GM19328 (cell line): ENCODE results near the gene BHLHE40.

Experiments used
- ATAC-seq: cut with Tn5 transposase; IDR thresholded peaks from one replicate; pipeline ENCODE4 v1.9.1; 2021; ENCODE audit warnings: mild to moderate bottlenecking, moderate library complexity; ENCODE audit not compliant: unreplicated experiment

The BHLHE40 gene

DNA sequence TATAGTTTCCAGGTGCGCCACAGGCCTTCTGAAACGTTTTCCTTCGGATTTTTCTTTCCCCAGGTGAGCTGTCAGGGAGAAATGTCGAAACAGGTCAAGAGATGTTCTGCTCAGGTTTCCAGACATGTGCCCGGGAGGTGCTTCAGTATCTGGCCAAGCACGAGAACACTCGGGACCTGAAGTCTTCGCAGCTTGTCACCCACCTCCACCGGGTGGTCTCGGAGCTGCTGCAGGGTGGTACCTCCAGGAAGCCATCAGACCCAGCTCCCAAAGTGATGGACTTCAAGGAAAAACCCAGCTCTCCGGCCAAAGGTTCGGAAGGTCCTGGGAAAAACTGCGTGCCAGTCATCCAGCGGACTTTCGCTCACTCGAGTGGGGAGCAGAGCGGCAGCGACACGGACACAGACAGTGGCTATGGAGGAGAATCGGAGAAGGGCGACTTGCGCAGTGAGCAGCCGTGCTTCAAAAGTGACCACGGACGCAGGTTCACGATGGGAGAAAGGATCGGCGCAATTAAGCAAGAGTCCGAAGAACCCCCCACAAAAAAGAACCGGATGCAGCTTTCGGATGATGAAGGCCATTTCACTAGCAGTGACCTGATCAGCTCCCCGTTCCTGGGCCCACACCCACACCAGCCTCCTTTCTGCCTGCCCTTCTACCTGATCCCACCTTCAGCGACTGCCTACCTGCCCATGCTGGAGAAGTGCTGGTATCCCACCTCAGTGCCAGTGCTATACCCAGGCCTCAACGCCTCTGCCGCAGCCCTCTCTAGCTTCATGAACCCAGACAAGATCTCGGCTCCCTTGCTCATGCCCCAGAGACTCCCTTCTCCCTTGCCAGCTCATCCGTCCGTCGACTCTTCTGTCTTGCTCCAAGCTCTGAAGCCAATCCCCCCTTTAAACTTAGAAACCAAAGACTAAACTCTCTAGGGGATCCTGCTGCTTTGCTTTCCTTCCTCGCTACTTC, 3.8 kb downstream of the BHLHE40 start:
- no peak for ATAC-seq

- ATAC-seq: peak; percentile 56
These were observed 4.7 kb downstream of the BHLHE40 start for GRCh38 chr3:4983739-4984510.

GRCh38 chr3:4984511-4984864, 5.3 kb downstream of the BHLHE40 start:
- no peak for ATAC-seq

- ATAC-seq: no peak
These were observed 6.3 kb downstream of the BHLHE40 start for GRCh38 chr3:4985330-4986174.

GRCh38 chr3:4986175-4986781, 7.0 kb downstream of the BHLHE40 start:
- peak; percentile 15 for ATAC-seq

- ATAC-seq: peak; percentile 42
These were observed 7.7 kb downstream of the BHLHE40 start for GRCh38 chr3:4986782-4987537.

GRCh38 chr3:4987538-4988296, 8.5 kb downstream of the BHLHE40 start:
- ATAC-seq: no peak

DNA sequence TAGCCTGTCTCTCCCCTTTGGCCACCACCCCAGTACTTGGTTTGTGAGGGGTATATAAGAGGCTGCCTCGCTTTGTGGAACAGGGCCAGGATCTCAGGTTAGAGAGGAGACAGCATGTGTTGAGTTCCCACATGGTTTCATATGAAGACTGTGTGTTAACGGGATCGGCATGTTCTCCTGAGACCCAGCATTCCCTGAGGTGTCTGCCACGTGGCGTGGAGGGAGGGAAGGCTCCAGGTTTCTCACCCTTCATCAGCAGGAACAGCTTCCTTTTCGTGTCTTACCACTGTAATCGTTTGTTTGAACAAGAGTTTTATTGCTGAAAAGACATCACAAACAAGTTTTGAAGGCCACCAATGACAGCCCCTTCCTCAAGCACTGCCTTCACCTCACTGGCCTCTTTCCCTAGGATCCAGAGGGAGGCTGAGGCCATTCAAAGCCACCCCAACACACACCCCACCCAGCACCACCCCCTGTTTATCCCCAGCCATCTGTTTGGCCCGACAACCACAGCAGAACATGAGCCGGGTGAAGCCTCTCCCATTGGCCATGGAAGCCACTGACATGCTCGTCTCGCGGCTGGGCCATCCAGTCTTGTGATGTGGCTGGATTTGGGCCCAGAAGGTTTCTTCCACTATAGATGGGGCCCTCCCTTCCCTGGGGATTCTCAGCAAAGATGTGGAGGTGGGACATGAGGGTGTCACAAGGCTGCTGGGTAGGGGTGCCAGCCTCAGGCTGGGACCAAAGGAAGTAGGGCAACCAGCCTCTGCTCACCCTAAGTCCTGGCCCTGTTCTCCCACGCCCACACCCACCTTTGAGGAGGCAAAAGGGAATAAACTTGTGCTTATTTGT, 10.0 kb downstream of the BHLHE40 start:
- no peak for ATAC-seq

- ATAC-seq: no peak
These were observed 10.8 kb downstream of the BHLHE40 start for GRCh38 chr3:4990069-4990468.

DNA sequence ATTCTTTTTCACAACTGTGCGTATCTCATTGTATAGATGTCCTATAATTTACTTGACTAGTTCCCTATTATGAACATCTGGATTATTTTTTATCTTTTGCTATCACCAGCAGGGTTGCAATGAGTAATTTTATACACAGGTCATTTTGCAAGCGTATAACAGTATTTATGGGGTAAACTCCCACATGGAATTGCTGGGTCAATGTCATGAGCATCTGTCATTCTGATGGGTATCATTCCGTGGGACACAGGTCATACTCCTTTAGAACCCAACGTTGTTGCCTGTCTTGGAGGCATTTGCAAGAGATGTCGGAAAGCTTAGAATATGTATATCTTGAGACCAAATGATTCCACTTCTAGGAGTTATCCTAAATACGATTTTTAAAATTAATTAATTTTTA, 12.9 kb downstream of the BHLHE40 start:
- ATAC-seq: no peak

GRCh38 chr3:4993276-4994143, 14.3 kb downstream of the BHLHE40 start:
- ATAC-seq: no peak

DNA sequence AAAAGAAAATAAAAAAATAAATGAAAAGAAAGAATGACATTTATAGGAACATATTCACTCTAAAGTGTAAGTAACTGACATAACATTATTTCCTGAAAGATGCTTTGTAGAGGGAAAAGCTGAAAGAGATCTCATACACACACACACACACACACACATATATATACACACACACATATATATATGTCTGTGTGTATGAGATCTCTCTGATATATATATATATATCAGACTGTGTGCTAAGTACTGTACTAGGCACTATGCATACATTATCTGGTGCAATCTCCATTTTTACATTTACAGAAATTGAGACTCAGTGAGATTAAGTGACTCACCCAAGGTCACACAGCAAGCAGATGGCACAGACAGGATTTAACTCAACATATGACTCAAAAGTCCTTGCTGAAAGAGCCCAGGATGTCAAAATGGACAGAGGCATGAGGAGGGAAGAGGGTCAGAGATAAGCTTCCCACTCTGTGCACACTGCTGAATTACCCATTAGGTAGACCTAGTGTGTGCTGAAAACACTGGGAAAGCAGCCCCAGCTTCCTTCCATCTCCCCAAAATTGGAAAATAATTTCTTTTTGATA, 15.0 kb downstream of the BHLHE40 start:
- ATAC-seq: no peak

- no peak for ATAC-seq
These were observed 15.7 kb downstream of the BHLHE40 start for GRCh38 chr3:4994823-4995499.

DNA sequence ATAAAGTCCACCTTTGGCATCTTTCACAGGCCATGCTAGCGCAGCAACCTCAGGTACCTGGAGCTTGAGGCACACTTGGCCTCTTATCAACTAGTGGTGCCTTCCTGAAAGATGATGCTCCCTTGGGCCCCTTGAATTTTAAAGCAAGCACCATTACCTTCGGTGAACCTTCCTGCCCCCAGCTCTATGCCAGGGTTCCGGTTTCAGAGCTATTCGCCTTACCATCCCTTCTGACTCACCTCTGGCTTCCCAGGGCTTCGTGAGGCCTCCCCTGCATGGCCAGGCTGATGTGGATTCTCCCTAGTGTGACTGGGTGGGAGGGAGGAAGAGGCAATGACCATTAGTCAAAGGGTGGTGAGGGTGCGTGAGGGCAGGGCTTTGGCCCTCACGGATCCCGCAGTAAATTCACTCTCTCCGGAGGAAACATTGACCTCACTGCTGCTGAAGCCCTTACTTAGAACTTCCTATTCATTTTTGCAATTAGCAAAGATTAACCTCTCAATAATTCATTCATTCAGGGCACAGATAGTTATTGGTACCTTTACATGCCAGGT, 16.3 kb downstream of the BHLHE40 start:
- ATAC-seq: no peak

DNA sequence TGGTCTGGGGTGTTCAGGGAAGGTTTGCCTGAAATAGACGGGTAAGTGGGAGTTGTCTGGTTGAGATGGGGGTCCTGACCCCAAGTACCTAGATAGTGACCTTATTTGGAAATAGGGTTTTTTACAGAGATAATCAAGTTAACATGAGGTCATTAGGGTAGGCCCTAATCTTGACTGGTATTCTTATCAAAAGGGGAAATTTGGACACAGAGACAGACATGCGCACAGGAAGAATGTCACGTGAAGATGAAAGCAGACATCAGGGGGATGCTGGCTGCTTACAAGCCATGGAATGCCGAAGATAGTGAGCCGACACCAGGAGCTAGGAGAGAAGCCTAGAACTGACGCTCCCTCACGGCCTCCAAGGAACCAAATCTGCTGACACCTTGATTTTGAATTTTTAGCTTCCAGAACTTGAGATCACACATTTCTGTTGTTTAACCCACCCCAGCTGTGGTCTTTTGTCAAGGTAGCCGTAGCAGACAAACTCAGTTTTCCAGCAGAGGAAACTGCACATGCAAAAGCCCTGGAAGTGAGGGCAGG, 17.1 kb downstream of the BHLHE40 start:
- no peak for ATAC-seq

DNA sequence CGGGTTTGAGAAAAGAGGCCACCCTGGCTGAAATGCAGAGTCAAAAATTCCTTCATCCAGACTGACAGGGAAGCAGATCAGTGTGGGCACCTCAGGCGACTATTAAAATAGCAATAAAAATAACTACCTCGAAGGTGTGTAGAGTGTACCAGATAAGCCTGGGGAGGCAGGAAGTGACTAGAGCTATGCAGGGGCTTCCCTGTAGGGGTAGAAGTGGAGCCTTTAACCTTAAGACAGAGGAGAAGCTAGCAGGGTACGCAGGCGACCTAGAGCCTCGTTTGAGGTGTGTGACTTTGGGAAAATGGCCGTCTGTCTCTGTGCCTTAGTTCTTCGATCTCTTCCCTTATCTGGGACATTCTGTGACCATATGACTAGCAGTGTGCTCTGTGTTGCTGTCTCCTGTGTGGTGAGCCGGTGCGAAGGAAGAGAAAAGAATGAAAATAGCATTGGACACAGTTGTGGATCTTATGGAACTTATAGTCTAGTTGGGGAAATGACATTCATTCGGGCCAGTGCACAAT, 17.6 kb downstream of the BHLHE40 start:
- no peak for ATAC-seq
